Nephron progenitor cell (in vitro differentiated cells): Measurements from ENCODE around the gene TMEM117.

Experiments
- DNase-seq: peaks from one replicate; pipeline ENCODE4 v3.0.0; 2021
- H3K27ac Mint-ChIP-seq: 2 replicates; pipeline ENCODE4 v1.8.0; 2021; ENCODE audit warnings: mild to moderate bottlenecking, moderate library complexity, mixed read lengths
- H3K27me3 Mint-ChIP-seq: 2 replicates; pipeline ENCODE4 v1.8.0; 2021; ENCODE audit warnings: mild to moderate bottlenecking, low read depth, mixed read lengths; ENCODE audit not compliant: poor library complexity
- H3K36me3 Mint-ChIP-seq: 2 replicates; pipeline ENCODE4 v1.8.0; 2021; ENCODE audit warnings: low read depth, mixed read lengths
- H3K4me1 Mint-ChIP-seq: 2 replicates; pipeline ENCODE4 v1.8.0; 2021; ENCODE audit warnings: mixed read lengths
- H3K4me3 Mint-ChIP-seq: 2 replicates; pipeline ENCODE4 v1.8.0; 2021; ENCODE audit warnings: mild to moderate bottlenecking, moderate library complexity, mixed read lengths
- H3K9me3 Mint-ChIP-seq: 2 replicates; pipeline ENCODE4 v1.8.0; 2021; ENCODE audit warnings: mild to moderate bottlenecking, moderate library complexity, mixed read lengths
- TF ChIP-seq, protein P1 (sequence below): fragments of 200-600 bp; sonication (generic); IDR thresholded peaks from 2 replicates; pipeline ENCODE4 v1.5.0; 2021; ENCODE audit warnings: antibody characterized with exemption

The TMEM117 gene

DNA sequence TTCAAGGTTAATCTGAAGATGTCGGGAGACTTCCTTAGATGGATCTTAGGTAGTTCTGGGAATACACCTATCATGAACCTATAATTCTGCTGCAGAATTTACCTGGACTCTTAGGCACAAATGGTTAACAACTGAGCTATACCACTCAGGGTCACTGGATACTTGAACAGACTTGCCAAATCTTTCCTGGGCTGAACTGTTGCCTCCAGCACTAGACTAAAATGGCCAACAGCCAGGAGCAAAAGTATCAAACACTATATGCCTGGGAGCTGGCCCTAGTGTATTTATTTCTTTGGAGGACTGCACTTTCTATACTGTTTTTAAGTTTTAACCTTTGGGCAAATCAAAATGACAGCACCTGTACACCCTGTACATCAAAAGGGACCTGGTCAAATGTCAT, 252.8 kb downstream of the TMEM117 start:
- no peak for DNase-seq
- no peak overlapping the region for H3K27ac Mint-ChIP-seq
- no peaks in the 10 kb centered on the region for H3K4me1 Mint-ChIP-seq
- H3K9me3 Mint-ChIP-seq = peaks cover 7% of the 10 kb centered on the region
- H3K4me3 Mint-ChIP-seq = no peak overlapping the region
- H3K36me3 Mint-ChIP-seq = no peaks in the 10 kb centered on the region
- no peaks in the 10 kb centered on the region for H3K27me3 Mint-ChIP-seq
- TF ChIP-seq, protein P1, sequence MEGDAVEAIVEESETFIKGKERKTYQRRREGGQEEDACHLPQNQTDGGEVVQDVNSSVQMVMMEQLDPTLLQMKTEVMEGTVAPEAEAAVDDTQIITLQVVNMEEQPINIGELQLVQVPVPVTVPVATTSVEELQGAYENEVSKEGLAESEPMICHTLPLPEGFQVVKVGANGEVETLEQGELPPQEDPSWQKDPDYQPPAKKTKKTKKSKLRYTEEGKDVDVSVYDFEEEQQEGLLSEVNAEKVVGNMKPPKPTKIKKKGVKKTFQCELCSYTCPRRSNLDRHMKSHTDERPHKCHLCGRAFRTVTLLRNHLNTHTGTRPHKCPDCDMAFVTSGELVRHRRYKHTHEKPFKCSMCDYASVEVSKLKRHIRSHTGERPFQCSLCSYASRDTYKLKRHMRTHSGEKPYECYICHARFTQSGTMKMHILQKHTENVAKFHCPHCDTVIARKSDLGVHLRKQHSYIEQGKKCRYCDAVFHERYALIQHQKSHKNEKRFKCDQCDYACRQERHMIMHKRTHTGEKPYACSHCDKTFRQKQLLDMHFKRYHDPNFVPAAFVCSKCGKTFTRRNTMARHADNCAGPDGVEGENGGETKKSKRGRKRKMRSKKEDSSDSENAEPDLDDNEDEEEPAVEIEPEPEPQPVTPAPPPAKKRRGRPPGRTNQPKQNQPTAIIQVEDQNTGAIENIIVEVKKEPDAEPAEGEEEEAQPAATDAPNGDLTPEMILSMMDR = no peak

GRCh38 chr12:44091948-44092606, 256.2 kb downstream of the TMEM117 start:
- Mint-ChIP-seq H3K27ac (no peak overlapping the region), H3K36me3 (no peaks in the 10 kb centered on the region), H3K27me3 (no peaks in the 10 kb centered on the region), H3K4me3 (no peak overlapping the region), H3K9me3 (peaks cover 14% of the 10 kb centered on the region), H3K4me1 (no peaks in the 10 kb centered on the region)
- DNase-seq = no peak
- TF ChIP-seq, protein P1 = no peak

GRCh38 chr12:44098786-44099185, 262.9 kb downstream of the TMEM117 start:
- Mint-ChIP-seq H3K4me3 (no peak overlapping the region), H3K27me3 (no peaks in the 10 kb centered on the region), H3K27ac (no peak overlapping the region), H3K9me3 (peaks cover 7% of the 10 kb centered on the region), H3K36me3 (no peaks in the 10 kb centered on the region), H3K4me1 (no peaks in the 10 kb centered on the region)
- TF ChIP-seq, protein P1 = no peak
- no peak for DNase-seq

DNA sequence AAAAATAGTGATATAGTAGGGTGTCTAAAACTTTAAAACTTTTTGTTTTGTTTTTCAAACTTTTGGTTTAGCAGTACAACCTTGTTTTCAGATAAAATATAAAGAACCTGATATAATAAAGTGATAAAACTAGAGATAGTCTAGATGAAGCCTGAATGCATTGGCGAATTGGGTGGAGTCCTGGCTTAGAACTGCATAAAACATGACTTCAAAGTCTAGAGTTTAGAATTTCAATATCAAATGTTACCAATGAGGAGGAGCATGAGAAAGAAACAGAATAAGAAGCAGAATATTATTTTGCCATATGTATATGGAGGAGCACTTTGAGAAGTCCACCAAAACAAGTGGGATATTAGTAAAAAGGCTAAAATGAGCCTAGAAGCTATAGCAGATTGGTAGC, 263.6 kb downstream of the TMEM117 start:
- Mint-ChIP-seq H3K36me3 (no peaks in the 10 kb centered on the region), H3K4me3 (no peak overlapping the region), H3K27me3 (no peaks in the 10 kb centered on the region), H3K9me3 (peaks cover 7% of the 10 kb centered on the region), H3K4me1 (no peaks in the 10 kb centered on the region), H3K27ac (no peak overlapping the region)
- TF ChIP-seq, protein P1 = no peak
- no peak for DNase-seq

GRCh38 chr12:44100264-44100663, 264.4 kb downstream of the TMEM117 start:
- no peaks in the 10 kb centered on the region for H3K27me3 Mint-ChIP-seq
- TF ChIP-seq, protein P1 = no peak
- DNase-seq = no peak
- no peak overlapping the region for H3K27ac Mint-ChIP-seq
- H3K4me3 Mint-ChIP-seq = no peak overlapping the region
- H3K36me3 Mint-ChIP-seq = no peaks in the 10 kb centered on the region
- peaks cover 6% of the 10 kb centered on the region for H3K9me3 Mint-ChIP-seq
- no peaks in the 10 kb centered on the region for H3K4me1 Mint-ChIP-seq

- Mint-ChIP-seq H3K27ac (no peak overlapping the region), H3K9me3 (peaks cover 3% of the 10 kb centered on the region), H3K4me3 (no peak overlapping the region), H3K4me1 (no peaks in the 10 kb centered on the region), H3K27me3 (no peaks in the 10 kb centered on the region), H3K36me3 (no peaks in the 10 kb centered on the region)
- no peak for DNase-seq
- TF ChIP-seq, protein P1 = no peak
Measured at GRCh38 chr12:44101475-44101874, 265.6 kb downstream of the TMEM117 start.
